MG63 (cell line): ENCODE results near the gene SOS2. TPM values are rescaled to one million over a fixed set of nuclear protein-coding genes. Genes with fewer than 3 reads are reported as not detected.
A peak's percentile ranks its signal among the peaks of the same experiment; 100 is the strongest.

Experiments
- DNase-seq: peaks from one replicate; pipeline ENCODE4 v3.0.0-alpha.2; 2020
- H3K27me3 ChIP-seq: fragments of 250-450 bp; sonication (Bioruptor Pico); 2 replicates; pipeline ENCODE4 v1.5.1; 2020; ENCODE audit warnings: mild to moderate bottlenecking, moderate library complexity
- H3K36me3 ChIP-seq: fragments of 250-450 bp; sonication (Bioruptor Pico); 2 replicates; pipeline ENCODE4 v1.5.1; 2020; ENCODE audit warnings: mild to moderate bottlenecking, moderate library complexity
- H3K4me3 ChIP-seq: fragments of 250-450 bp; sonication (Bioruptor Pico); 2 replicates; pipeline ENCODE4 v1.5.1; 2020; ENCODE audit warnings: mild to moderate bottlenecking, moderate library complexity
- H3K9me3 ChIP-seq: fragments of 250-450 bp; sonication (Bioruptor Pico); 2 replicates; pipeline ENCODE4 v1.5.1; 2020; ENCODE audit warnings: mild to moderate bottlenecking, moderate library complexity
- total RNA-seq: library from RNA; depleted of rRNA; stranded (reverse); fragments of >200 nt; shearing (Covaris generic); gene quantifications from 2 replicates; pipeline ENCODE4 v1.2.3, GENCODE V29; 2014; ENCODE audit warnings: low replicate concordance

The SOS2 gene
- total RNA-seq, 1 experiment from 2014 or later, result 3.4 TPM

GRCh38 chr14:50103558-50103957 lies 127.8 kb downstream of the SOS2 start:
- Histone ChIP-seq H3K4me3 (no peak overlapping the region), H3K36me3 (peaks cover 4% of the 10 kb centered on the region; the same call in 1 of the 2 replicates), H3K9me3 (no peaks in the 10 kb centered on the region), H3K27me3 (no peaks in the 10 kb centered on the region)
- DNase-seq, result no peak

DNA sequence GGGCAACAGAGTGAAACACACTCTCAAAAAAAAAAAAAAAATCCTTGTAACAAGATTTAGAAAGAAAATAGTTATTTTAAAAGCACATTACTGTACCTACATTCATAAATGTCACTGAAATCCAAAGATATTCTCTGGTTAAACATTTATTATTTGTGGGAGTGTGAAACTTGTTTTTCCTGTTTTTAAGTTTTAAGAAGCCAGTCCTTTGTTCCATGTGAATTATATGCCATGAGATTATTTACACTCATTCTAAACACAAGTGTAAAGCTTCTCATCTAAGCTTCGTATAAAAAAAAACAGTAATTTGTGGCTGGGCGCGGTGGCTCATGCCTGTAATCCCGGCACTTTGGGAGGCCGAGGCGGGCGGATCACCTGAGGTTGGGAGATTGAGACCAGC lies 130.0 kb downstream of the SOS2 start:
- H3K27me3 ChIP-seq, result no peaks in the 10 kb centered on the region
- no peaks in the 10 kb centered on the region; the same call in 1 of the 2 replicates for H3K36me3 ChIP-seq
- no peak overlapping the region for H3K4me3 ChIP-seq
- H3K9me3 ChIP-seq, result no peaks in the 10 kb centered on the region
- no peak for DNase-seq

DNA sequence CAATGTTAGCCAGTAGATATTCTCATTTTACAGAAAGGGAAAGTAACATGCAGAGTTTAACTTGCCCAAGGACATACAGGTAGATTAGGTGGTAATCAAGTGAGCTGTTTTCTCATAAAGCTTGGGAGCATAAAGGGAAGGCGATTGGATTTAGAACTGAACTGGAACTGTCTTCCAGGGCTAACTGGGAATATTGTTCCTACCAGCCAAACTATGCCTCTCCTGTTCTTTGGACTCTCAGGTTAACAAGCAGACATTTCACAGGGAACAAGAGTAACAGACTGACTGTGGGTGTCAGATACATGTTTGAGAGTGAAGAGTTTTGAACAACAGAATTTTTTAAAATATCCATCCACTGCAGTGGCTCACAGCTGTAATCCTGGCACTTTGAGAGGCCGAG lies 130.6 kb downstream of the SOS2 start:
- Histone ChIP-seq H3K9me3 (no peaks in the 10 kb centered on the region), H3K4me3 (no peak overlapping the region)

GRCh38 chr14:50099335-50099734 lies 132.0 kb downstream of the SOS2 start:
- H3K9me3 ChIP-seq, result no peaks in the 10 kb centered on the region
- no peak for DNase-seq
- H3K27me3 ChIP-seq, result no peaks in the 10 kb centered on the region
- H3K4me3 ChIP-seq, result no peak overlapping the region
- no peaks in the 10 kb centered on the region; the same call in 1 of the 2 replicates for H3K36me3 ChIP-seq

More for the DNA sequence above, 130.6 kb downstream of the SOS2 start:
- Histone ChIP-seq H3K27me3 (no peaks in the 10 kb centered on the region), H3K36me3 (no peaks in the 10 kb centered on the region; the same call in 1 of the 2 replicates)
- no peak for DNase-seq

DNA sequence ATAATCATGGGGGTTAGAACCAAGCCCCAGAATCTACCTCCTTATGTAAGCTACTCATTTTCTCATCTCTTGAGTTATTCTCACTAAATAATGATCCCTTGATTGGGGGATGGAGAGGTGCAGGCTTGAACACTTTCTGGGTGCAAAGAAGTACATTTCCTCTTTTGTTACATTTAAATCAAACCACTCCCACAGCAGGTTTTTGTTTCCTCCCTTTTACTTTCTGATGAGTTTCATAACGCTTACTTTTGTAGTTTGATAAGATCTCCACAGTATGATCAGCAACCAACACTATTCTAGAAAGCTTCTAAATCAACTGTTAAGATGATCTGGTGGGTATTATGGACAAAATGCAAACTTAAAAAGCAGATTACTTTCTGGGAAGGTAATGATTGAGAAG lies 135.5 kb downstream of the SOS2 start:
- H3K36me3 ChIP-seq, result no peaks in the 10 kb centered on the region
- H3K9me3 ChIP-seq, result no peaks in the 10 kb centered on the region
- H3K27me3 ChIP-seq, result no peaks in the 10 kb centered on the region
- no peak for DNase-seq
- no peak overlapping the region for H3K4me3 ChIP-seq

DNA sequence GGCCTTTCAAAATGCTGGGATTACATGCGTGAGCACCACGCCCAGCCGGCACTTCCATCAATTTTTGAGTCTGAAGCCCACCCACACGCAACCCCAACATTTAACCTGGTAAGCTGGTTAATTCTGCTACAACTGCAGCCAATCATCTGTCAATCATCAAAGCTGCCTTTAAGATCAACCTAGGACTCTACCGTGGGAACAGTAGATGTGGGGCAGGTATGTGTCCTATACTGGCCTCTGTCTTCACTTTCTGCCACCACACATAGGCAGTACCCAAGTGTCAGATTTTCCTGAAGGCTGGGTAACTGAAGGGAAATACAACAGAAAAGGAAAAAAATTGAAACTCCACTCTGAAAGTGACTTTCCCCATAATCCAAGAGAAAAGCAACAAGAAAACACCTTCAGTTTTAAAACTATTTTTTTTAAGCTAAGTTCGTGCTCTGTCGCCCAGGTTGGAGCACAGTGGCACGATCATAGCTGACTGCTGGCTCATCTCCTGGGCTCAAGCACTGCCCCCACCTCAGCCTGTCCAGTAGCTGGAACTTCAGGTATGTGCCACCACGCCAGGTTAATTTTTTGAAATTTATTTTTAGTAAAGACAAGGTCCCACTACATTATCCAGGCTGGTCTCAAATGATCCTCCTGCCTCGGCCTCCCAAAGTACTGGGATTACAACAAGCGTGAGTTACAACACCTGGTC lies 137.2 kb downstream of the SOS2 start:
- no peak overlapping the region for H3K4me3 ChIP-seq
- no peaks in the 10 kb centered on the region for H3K9me3 ChIP-seq
- DNase-seq, result no peak
- H3K36me3 ChIP-seq, result no peaks in the 10 kb centered on the region
- no peaks in the 10 kb centered on the region for H3K27me3 ChIP-seq

- H3K27me3 ChIP-seq, result no peaks in the 10 kb centered on the region
- no peak overlapping the region for H3K4me3 ChIP-seq
- H3K9me3 ChIP-seq, result no peaks in the 10 kb centered on the region
- DNase-seq, result no peak
- no peaks in the 10 kb centered on the region for H3K36me3 ChIP-seq
These were observed 137.9 kb downstream of the SOS2 start for GRCh38 chr14:50093496-50093895.

GRCh38 chr14:50092006-50092555 lies 139.3 kb downstream of the SOS2 start:
- no peaks in the 10 kb centered on the region for H3K36me3 ChIP-seq
- no peak overlapping the region for H3K4me3 ChIP-seq
- H3K9me3 ChIP-seq, result no peaks in the 10 kb centered on the region
- no peaks in the 10 kb centered on the region for H3K27me3 ChIP-seq
- DNase-seq, result no peak

DNA sequence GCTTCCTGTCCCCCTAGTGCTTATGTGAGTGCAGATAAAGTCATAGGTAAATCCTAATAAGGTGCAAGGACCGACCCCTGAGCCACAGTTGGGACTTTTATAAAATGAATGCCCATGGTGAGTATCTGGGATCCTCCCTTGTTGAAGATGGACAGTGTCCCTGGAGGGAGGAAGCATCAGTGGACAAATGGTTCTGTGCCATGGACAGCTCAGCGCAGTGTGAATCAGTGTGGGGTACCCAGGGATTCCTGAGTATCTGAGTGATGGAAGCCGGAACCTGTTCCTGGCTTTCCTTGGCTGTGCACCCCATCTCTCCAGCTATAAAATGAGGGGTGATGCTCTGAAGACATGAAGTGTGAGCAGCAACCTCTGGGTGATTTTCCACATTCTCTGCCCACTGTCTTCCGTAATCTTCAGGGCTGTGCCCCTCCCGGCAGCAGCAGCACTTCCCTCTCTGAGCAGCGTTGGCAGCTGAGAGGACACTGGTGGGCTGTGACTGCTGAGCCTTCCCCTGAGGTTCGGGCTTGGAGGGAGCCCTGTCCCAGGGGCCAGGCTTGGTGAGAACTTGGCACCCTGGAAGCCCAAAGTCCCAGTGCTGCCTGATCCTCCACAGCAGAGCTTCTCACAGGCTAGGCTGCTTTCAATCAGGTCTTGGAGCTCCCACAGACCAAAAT lies 140.0 kb downstream of the SOS2 start:
- no peaks in the 10 kb centered on the region for H3K9me3 ChIP-seq
- no peak for DNase-seq
- H3K27me3 ChIP-seq, result no peaks in the 10 kb centered on the region
- no peak overlapping the region for H3K4me3 ChIP-seq
- no peaks in the 10 kb centered on the region for H3K36me3 ChIP-seq

GRCh38 chr14:50089208-50089607 lies 142.2 kb downstream of the SOS2 start:
- H3K9me3 ChIP-seq, result no peaks in the 10 kb centered on the region
- H3K36me3 ChIP-seq, result no peaks in the 10 kb centered on the region
- H3K27me3 ChIP-seq, result no peaks in the 10 kb centered on the region
- DNase-seq, result no peak
- H3K4me3 ChIP-seq, result no peak overlapping the region

DNA sequence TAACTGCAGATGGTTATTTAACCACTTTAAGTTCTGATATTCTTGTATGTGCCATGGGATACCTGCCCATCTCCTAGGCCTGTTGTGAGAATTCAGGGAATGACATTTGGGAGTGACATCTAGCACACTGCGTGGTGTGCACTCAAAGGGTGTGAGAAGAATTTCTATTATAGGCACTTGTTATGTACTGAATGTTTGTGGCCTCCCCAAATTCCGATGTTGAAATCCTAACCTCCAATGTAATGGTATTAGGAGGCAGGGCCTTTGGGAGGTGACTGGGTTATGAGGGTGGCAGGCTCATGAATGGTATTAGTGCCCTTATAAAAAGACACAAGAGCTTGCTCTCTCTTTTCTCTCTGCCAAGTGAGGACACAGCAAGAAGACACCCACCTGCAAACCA lies 142.6 kb downstream of the SOS2 start:
- no peak for DNase-seq

GRCh38 chr14:50088117-50088515 lies 143.3 kb downstream of the SOS2 start:
- Histone ChIP-seq H3K9me3 (no peaks in the 10 kb centered on the region), H3K4me3 (no peak overlapping the region), H3K36me3 (no peaks in the 10 kb centered on the region), H3K27me3 (no peaks in the 10 kb centered on the region)
- DNase-seq, result no peak

More for the DNA sequence above, 142.6 kb downstream of the SOS2 start:
- Histone ChIP-seq H3K36me3 (no peaks in the 10 kb centered on the region), H3K4me3 (no peak overlapping the region), H3K9me3 (no peaks in the 10 kb centered on the region), H3K27me3 (no peaks in the 10 kb centered on the region)

DNA sequence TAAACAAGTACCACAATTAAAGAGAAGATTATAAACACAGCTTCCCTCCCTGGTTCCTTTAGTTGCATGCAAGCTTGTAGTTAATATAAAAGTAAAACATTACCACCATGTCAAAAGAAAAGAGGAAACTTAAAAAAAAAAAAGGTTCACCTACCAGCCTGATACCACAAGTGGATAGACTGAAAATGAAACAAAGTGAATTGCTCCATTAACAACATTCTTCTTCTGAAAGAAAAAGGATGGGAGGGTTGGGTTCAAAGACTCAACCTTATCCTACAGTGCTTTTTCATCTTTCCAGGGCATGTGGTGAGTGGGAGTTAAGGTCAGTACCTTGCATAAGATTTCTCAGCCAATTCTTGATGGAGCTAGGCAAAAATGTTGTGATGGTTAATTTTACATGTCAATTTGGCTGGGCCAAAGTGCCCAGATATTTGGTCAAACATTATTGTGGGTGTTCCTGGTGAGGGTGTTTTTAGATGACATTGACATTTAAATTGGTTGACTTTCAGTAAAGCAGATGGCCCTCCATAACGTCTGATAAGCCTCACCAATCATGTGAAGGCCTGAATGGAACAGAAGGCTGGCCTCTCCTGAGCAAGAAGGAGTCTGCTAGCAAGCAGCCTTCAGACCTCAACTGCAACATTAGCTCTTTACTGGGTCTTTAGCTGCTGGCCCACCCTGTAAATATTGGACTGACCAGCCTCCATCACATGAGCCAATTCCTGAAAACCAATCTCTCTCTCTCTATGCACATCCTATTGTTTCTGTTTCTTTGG lies 143.8 kb downstream of the SOS2 start:
- no peak for DNase-seq
- Histone ChIP-seq H3K4me3 (no peak overlapping the region), H3K27me3 (no peaks in the 10 kb centered on the region), H3K36me3 (no peaks in the 10 kb centered on the region), H3K9me3 (no peaks in the 10 kb centered on the region)

- no peak for DNase-seq
- no peaks in the 10 kb centered on the region for H3K27me3 ChIP-seq
- no peak overlapping the region for H3K4me3 ChIP-seq
- H3K9me3 ChIP-seq, result no peaks in the 10 kb centered on the region
- H3K36me3 ChIP-seq, result no peaks in the 10 kb centered on the region
These were observed 145.1 kb downstream of the SOS2 start for GRCh38 chr14:50086321-50086711.

DNA sequence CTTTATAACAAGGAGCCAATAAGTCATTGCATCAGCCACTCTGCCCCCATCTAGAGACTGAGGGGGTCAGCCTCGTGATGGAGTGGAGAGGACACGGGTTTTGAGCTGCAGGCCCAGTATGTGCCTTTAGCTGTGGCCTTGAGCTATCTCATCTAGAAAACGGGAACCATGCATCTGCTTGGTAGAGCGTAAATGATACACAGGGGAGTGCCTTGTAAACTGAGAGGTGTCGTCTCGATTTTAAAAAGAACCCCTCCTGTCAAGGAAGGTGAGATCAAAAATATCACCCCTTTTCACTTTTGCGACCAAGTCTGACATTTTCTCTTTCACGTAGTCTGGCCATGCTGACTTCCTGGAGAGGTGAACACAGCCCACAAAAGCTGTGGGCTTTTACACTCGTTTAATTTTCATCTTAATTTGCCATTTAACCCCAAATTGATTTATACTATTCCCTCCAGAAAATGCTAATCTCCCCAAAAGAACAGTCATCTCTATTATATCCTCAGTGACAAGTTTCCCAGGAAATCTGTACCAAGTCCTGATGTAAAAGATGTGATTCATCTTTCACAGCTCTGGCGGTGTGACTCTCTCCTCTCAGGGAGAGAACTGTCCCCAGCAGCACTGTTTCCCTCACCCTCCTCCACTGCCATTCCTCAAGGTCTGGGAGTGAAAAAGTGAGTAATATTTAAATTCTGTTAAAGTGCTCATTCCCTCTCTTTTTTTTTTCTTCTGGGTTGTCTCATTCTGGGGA lies 145.6 kb downstream of the SOS2 start:
- no peaks in the 10 kb centered on the region for H3K9me3 ChIP-seq
- no peaks in the 10 kb centered on the region for H3K36me3 ChIP-seq
- no peak overlapping the region for H3K4me3 ChIP-seq
- peak; percentile 31 for DNase-seq
- no peaks in the 10 kb centered on the region for H3K27me3 ChIP-seq

GRCh38 chr14:50084666-50085065 lies 146.7 kb downstream of the SOS2 start:
- no peaks in the 10 kb centered on the region for H3K9me3 ChIP-seq
- DNase-seq, result no peak
- H3K36me3 ChIP-seq, result no peaks in the 10 kb centered on the region
- H3K4me3 ChIP-seq, result no peak overlapping the region
- no peaks in the 10 kb centered on the region for H3K27me3 ChIP-seq
